HG02798 (cell line): ENCODE results near the gene CELF5.
"Not testable (repeated sequence)": the region's sequence is repeated elsewhere in the genome, so short reads cannot be mapped to it uniquely, and the experiment has no call there.

ENCODE experiments used
- ATAC-seq: cut with Tn5 transposase; IDR thresholded peaks from one replicate; pipeline ENCODE4 v1.9.1; 2021; ENCODE audit warnings: mild to moderate bottlenecking; ENCODE audit not compliant: unreplicated experiment, poor library complexity

CELF5 gene

DNA sequence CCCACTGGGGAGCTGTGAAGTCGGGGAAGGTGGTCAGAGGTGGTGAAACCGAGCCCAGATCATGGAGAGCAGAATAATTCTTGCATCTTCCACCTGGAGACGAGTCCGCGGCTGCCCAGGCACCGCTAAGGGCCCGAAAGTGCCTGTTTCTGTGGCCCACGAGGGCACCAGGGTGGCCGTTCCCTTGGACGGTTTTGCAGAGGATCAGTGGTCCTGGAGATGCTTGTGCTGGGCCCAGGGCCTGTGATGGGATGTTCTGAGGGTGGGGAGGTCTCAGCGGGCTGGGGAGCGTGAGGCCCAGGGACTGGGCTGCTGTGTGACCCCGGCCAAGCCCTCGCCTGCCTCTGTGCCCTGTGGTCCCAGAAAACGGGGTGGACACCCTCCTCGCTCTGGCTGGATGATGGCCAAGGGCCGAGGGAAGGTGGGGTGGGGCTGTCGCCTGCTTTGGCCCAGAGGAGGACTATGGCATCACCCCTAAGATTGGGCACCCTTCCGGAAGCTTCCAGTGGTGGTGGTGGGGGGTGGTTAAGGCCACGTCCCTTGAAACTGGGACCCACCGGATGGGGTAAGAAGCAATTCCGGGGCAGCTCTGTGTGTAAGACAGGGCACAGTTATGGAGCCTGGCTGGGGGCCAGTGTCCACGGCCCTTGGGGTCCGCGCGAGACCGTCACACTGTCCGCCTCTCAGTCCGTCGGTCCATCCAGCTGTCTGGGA is 90.7 kb downstream of the CELF5 start:
- no peak for ATAC-seq

DNA sequence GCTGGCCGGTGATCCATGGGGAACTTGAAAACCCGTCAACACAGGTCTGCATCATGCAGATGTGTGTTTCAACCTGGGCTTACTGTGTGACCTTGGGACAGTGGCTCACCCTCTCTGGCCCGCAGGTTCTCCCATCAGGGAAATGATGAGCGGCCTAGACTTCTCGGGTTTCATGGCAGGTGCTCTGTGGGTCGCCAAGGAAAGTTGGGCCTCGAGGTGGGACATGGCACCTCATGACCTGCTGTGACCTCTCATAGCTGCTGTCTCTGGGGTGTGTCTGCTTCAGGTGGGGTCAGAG is 91.2 kb downstream of the CELF5 start:
- no peak for ATAC-seq

DNA sequence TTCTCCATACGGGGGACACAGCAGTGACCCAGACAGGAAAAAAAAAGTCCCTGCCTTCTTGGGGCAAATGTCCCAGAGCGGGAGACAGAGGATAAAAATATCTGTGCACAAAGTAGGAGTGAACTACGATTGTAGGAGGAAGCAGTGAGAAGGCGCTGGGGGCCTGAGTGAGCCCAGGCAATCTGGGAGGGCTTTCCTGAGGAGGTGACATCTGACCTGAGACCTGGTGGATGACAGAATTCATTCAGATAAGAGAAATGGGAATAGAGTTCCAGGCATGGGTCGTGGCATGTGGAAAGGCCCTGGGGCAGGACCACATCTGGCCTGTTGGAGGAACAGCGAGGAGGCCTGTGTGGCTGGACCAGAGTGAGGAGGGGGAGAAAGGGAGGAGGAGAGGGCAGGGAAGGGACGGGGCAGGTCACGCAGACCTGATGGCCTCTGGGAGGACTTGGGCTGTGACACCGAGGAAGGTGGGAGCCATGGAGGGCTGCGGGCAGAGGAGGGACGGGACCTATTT is 91.7 kb downstream of the CELF5 start:
- ATAC-seq, result no peak

DNA sequence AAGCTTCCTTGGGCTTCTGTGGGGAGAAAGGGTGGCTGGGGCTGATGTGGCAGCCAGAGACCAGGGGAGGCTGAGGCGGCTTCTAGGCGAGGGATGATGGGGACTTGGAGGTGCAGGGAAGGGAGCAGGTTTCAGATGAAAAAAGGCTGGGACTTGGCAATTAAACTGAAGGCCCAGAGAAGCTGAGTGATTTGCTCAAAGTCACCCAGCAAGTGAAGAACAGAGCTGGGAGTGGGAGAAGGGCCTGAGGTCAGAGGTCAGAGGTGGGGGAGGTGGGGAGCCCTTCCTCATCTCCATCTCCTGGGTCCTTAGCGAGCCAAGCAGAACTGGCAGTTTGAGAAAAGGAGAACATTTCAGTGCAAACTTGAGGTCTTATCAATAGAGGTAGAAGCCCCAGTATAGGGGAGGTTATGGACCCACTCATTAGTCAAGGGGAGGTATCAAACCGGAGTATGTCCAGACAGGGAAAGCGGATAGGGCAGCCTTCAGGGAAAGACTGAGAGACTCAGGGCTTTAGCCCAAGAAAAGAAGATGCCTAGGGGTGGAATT is 92.3 kb downstream of the CELF5 start:
- ATAC-seq, result no peak

GRCh38 chr19:3319643-3320353 is 95.3 kb downstream of the CELF5 start:
- ATAC-seq, result no peak

DNA sequence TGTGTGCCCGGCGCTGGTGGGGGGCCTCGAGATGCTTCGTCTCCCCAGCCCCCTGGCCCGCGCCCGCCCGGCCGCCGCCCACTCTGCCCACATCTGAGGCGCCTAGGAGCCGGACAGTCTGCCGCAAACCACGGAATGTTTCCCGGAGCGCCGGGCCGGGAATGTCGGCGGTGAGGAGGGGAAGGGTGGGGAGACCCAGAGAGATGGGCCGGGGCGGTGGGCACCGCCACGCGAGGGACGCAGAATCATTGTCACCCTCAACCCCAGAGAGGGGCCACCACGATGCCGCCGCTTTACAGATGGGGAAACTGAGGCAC is 95.9 kb downstream of the CELF5 start:
- ATAC-seq, result no peak

- ATAC-seq, result no peak
Measured at GRCh38 chr19:3320853-3321252, 96.4 kb downstream of the CELF5 start.

DNA sequence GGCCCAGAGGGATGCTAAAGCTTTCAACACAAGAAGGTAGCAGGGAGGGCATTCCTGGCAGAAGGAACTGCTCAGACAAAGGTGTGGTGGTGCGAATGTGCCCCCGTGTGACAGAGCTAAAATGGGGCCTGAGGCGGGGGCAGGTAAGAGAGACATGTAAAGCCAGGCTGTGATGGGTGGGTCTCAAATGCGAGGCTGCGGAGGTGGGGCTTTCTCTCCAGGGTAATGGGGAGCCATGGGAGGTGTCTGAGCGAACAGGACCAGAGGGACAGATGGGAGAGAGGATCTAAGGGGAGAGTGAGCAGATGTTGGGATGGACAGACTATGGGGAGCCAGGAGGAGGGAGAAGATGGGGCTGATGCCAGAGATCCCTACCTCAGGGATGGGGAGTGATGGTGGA is 97.2 kb downstream of the CELF5 start:
- ATAC-seq, result no peak

GRCh38 chr19:3322199-3322978 is 97.9 kb downstream of the CELF5 start:
- no peak for ATAC-seq

GRCh38 chr19:3323026-3323425 is 98.6 kb downstream of the CELF5 start:
- ATAC-seq, result no peak

GRCh38 chr19:3323658-3324057 is 99.2 kb downstream of the CELF5 start:
- ATAC-seq, result no peak

- ATAC-seq, result no peak
Measured at GRCh38 chr19:3324405-3324856, 100.0 kb downstream of the CELF5 start.

GRCh38 chr19:3325451-3325850 is 101.0 kb downstream of the CELF5 start:
- no peak for ATAC-seq

GRCh38 chr19:3328743-3329142 is 104.3 kb downstream of the CELF5 start:
- no peak for ATAC-seq

DNA sequence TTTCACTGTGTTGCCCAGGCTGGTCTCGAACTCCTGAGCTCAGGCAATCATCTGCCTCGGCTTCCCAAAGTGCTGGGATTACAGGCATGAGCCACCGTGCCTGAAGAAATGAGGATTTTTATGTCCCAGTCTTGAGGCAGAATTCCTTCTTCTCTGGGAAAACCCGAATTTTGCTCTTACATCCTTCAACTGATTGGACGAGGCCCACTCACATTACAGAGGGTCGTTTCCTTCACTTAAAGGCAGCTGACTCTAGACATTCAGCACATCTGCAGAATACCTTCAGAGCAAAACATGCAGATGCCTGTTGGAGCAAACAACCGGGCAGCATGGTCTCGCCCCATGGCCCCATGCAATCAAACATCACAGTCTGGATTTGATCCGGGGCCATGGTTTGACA is 105.6 kb downstream of the CELF5 start:
- ATAC-seq, result no peak

GRCh38 chr19:3332232-3332631 is 107.8 kb downstream of the CELF5 start:
- not testable (repeated sequence) for ATAC-seq

DNA sequence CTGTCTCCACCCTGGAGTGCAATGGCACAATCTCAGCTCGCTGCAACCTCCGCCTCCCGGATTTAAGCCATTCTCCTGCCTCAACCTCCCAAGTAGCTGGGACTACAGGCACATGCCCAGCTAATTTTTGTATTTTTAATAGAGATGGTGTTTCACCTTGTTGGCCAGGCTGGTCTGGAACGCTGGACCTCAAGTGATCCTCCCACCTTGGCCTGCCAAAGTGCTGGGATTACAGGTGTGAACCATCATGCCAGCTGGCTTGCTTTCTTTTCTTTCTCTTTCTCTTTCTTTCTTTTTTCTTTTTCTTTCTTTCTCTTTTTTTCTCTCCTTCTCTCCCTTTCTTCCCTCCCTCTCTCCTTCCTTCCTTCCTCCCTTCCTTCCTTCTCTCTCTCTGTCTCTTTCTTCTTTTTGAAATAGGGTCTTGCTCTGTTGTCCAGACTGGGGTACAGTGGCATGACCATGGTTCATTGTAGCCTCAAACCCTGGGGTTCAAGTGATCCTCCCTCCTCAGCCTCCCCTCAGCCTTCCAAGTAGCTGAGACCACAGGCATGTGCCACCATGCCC is 108.6 kb downstream of the CELF5 start:
- ATAC-seq, result no peak

GRCh38 chr19:3333662-3334061 is 109.2 kb downstream of the CELF5 start:
- ATAC-seq, result no peak

DNA sequence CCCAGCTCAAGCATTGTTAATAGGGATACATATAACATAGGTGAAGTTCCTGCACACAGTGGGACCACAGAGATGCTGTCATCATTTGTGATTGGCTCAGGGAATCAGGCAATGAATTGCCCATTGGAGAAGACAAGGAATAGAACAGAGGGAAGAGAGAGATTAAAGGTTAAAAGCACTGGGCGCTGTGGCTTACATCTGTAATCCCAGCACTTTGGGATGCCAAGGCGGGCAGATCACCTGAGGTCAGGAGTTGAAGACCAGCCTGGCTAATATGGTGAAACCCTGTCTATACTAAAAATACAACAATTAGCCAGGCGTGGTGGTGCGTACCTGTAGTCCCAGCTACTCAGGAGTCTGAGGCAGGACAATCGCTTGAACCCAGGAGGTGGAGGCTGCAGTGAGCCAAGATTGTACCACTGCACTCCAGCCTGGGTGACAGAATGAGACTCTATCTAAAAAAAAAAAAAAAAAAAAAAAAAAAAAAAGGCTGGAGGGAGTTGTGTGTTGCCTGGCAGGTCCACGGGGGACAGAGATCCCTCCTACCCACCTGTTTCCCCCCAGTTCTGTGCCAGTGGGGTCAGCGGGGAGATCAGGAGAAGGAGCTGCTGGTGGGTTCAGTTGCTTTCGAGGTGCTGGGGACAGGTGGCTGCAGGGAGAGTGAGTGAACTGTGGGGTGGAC is 110.4 kb downstream of the CELF5 start:
- ATAC-seq, result not testable (repeated sequence)
